ENCODE measurements around the gene LSM14B. TPM values are rescaled to one million over a fixed set of nuclear protein-coding genes. Genes with fewer than 3 reads are reported as not detected.

LSM14B gene
- total RNA-seq, 1 experiment from 2014 or later, result 82.4 TPM

GRCh38 chr20:62080249-62080990, 41.9 kb upstream of the LSM14B start:
- no peak overlapping the region for H3K9ac ChIP-seq (ENCODE audit: extremely low read depth, insufficient read length, low read length)
- H4K91ac ChIP-seq (ENCODE audit: insufficient read length, low read depth, low read length), result no peak overlapping the region
- H2BK12ac ChIP-seq (ENCODE audit: insufficient read length, low read depth, low read length), result no peak overlapping the region
- no peaks in the 10 kb centered on the region for H3K4me1 ChIP-seq (ENCODE audit: insufficient read depth, low read length)
- Mint-ChIP-seq H3K36me3 (ENCODE audit: insufficient read depth in 1 of 3, low read depth in 3 of 3) (peaks cover 5 to 7% (median 6%) of the 10 kb centered on the region in 3 experiments; a peak in 5 of 7 replicates), H3K4me3 (no peak overlapping the region; a peak in 1 of 5 replicates), H3K27ac (no peak overlapping the region; a peak in 1 of 7 replicates), H3K9me3 (peaks cover 31 to 34% of the 10 kb centered on the region in 2 experiments), H3K4me1 (no peaks in the 10 kb centered on the region), H3K27me3 (ENCODE audit: low read depth) (peaks cover 36% of the 10 kb centered on the region)
- H4K20me1 ChIP-seq (ENCODE audit: control insufficient read depth, insufficient read depth, insufficient read length), result no peaks in the 10 kb centered on the region
- no peak overlapping the region for H3K4me2 ChIP-seq (ENCODE audit: insufficient read depth, insufficient read length, low read length)
- no peak overlapping the region for H2BK20ac ChIP-seq (ENCODE audit: low read depth, low read length, poor library complexity, severe bottlenecking)
- H3K27me3 ChIP-seq (ENCODE audit: insufficient read depth, low read length), result no peaks in the 10 kb centered on the region
- no peak overlapping the region for H3K23ac ChIP-seq (ENCODE audit: insufficient read length, low read depth, low read length)
- H2BK120ac ChIP-seq (ENCODE audit: low read depth, low read length, poor library complexity, severe bottlenecking), result no peak overlapping the region
- H3K79me1 ChIP-seq (ENCODE audit: insufficient read depth, low read depth, low read length, poor library complexity, severe bottlenecking), result no peaks in the 10 kb centered on the region
- no peaks in the 10 kb centered on the region for H3K79me2 ChIP-seq (ENCODE audit: insufficient read depth, low read length)
- H3K14ac ChIP-seq (ENCODE audit: insufficient read depth, low read length), result no peak overlapping the region
- no peak overlapping the region for H4K5ac ChIP-seq (ENCODE audit: insufficient read length, low read depth, low read length)
- H3K18ac ChIP-seq (ENCODE audit: insufficient read length, low read depth, low read length), result no peak overlapping the region
- H3K27ac ChIP-seq (ENCODE audit: insufficient read length, low read depth, low read length), result no peak overlapping the region
- no peak overlapping the region for H3K4ac ChIP-seq (ENCODE audit: low read depth, low read length)
- no peak overlapping the region for H3K56ac ChIP-seq (ENCODE audit: insufficient read length, low read depth, low read length)
- H4K8ac ChIP-seq (replicated peaks; ENCODE audit: insufficient read length, low read depth, low read length), result no peak overlapping the region
- no CpG with 5 or more reads among the region's 15 CpGs for WGBS (ENCODE audit: extremely low coverage, insufficient read length, low lambda C conversion rate)
- H2AK5ac ChIP-seq (ENCODE audit: insufficient read length, low read length), result no peak overlapping the region
- no peak overlapping the region for H3T11ph ChIP-seq (ENCODE audit: low read length)
- TF ChIP-seq, protein P1, sequence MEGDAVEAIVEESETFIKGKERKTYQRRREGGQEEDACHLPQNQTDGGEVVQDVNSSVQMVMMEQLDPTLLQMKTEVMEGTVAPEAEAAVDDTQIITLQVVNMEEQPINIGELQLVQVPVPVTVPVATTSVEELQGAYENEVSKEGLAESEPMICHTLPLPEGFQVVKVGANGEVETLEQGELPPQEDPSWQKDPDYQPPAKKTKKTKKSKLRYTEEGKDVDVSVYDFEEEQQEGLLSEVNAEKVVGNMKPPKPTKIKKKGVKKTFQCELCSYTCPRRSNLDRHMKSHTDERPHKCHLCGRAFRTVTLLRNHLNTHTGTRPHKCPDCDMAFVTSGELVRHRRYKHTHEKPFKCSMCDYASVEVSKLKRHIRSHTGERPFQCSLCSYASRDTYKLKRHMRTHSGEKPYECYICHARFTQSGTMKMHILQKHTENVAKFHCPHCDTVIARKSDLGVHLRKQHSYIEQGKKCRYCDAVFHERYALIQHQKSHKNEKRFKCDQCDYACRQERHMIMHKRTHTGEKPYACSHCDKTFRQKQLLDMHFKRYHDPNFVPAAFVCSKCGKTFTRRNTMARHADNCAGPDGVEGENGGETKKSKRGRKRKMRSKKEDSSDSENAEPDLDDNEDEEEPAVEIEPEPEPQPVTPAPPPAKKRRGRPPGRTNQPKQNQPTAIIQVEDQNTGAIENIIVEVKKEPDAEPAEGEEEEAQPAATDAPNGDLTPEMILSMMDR (conservative IDR thresholded peaks at IDR 0.05), result no peak
- H2AFZ ChIP-seq (ENCODE audit: low read length), result no peak overlapping the region
- H3K23me2 ChIP-seq (ENCODE audit: insufficient read length, low read depth, low read length, poor library complexity, severe bottlenecking), result no peaks in the 10 kb centered on the region
- no peak for DNase-seq
- no peak overlapping the region for H2BK5ac ChIP-seq (ENCODE audit: insufficient read length, low read length)
- H3K9me3 ChIP-seq (ENCODE audit: control insufficient read depth, low read depth, low read length), result no peaks in the 10 kb centered on the region
- no peak overlapping the region for H2BK15ac ChIP-seq (ENCODE audit: low read depth, low read length)

Measured in H9 (cell line).